ENCODE data around the gene MAP2K1.

MAP2K1 gene

GRCh38 chr15:66394472-66394871 lies 7.8 kb downstream of the MAP2K1 start:
- DNase-seq = no peak

- DNase-seq = no peak
Measured at GRCh38 chr15:66394915-66395314, 8.2 kb downstream of the MAP2K1 start.

DNA sequence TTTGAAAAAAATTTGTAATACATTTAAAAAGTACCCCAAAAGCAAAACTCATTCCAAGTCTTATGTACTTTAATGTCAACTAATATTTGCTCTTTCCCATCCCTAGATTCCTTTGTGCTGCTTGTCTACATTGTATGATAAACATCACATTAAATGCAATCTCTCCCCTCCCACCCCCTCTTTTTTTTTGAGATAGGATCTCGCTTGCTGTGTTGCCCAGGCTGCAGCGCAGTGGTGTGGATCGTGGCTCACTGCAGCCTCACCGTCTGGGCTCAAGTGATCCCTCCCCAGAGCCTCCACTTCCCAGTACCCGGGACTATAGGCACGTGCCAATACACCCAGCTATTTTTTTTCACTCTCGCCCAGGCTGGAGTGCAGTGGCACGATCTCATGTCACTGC lies 12.6 kb downstream of the MAP2K1 start:
- DNase-seq = no peak

GRCh38 chr15:66400351-66400774 lies 13.7 kb downstream of the MAP2K1 start:
- DNase-seq = no peak

- no peak for DNase-seq
Measured at GRCh38 chr15:66401130-66402021, 14.7 kb downstream of the MAP2K1 start.

GRCh38 chr15:66402761-66403284 lies 16.1 kb downstream of the MAP2K1 start:
- no peak for DNase-seq

- DNase-seq = no peak
Measured at GRCh38 chr15:66403323-66403722, 16.6 kb downstream of the MAP2K1 start.

DNA sequence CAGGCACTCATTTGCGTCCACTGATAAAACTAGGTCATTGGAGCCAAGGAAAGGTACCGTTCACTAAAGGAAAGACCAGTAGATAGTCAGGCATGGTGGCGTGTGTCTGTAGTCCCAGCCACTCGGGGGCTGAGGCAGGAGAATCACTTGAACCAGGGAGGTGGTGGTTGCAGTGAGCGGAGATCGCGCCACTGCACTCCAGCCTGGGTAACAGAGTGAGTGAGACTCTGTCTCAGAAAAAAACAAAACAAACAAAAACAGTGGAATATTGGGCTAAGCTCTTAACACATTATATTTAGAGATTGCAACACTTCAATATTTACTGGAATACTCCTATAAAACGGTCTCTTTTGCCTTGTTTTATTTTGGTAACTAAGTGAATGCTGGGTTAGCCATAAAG lies 17.4 kb downstream of the MAP2K1 start:
- DNase-seq = no peak

DNA sequence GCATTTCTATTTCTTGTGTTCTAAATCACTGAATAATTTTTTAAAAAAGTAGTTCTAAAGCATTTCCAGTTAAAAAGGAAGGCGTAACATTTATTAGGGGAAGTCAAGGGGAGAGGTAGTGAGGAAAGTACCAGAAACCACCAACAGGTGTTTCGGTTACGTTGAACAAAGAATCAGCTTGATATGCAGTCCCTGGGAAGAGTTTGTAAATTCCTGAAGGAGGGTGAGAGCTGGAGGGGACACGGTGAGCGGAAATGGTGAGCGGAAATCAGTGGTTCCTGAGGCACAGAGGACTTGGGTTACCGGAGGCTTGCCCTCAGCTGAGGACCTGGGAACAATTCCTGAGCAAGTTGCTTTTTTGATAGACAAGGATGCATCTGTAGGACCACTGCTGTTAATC lies 17.8 kb downstream of the MAP2K1 start:
- DNase-seq = no peak

DNA sequence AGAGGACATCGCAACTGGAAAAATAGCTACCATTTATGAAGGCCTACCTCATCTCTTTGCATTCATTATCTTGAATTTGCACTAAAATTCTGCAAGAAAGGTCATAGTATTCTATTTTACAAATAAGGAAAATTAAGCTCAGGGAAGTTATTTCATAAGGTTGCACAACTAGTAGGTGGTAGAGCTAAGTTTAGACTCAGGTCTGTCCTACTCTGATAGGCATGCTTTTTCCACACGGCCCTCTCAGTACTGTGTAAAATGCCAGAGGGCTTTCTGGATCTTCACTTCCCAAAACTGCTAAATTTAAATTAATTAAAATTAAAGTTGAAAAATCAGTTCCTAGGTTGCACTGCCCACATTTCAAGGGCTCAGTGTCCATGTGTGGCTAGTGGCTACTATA lies 18.3 kb downstream of the MAP2K1 start:
- DNase-seq = no peak

DNA sequence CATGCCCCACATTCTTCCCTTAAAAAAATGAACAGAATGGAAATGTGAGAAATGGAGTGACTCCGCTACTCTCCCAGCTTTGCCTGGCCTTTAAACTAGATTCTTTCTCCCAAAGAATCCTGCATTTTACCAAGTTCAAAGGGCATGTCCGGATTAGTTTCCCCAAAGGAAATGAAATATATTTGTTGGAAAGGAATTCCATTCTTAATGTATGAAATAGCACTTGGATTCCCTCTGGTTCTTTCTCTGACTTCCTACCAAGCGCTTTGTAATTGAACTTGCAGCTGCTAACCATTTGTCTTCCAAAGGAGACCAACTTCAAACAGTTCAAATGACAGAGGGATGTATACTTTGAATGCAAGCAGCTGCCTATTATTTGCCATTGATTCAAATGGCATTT lies 18.9 kb downstream of the MAP2K1 start:
- no peak for DNase-seq

DNA sequence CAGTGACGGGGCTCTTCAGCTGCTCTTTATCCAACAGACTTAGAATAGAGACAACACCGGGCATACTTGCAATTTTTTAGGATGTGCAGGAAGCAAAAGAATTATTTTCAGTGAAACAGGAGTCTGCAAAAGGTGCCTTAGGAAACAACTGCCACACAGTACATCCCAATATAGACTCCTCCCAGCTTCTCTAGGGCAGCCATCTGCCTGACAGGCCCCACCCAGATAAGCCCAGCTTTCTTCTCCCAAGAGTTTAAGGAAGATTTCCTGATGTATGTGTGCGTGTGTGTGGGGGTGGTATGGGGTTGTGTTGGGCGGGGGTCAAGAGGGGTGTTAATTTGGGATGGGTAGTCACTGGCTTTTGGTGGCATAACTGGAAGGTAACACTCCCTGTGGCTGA lies 21.5 kb downstream of the MAP2K1 start:
- DNase-seq = no peak

- no peak for DNase-seq
Measured at GRCh38 chr15:66408675-66409282, 22.1 kb downstream of the MAP2K1 start.

DNA sequence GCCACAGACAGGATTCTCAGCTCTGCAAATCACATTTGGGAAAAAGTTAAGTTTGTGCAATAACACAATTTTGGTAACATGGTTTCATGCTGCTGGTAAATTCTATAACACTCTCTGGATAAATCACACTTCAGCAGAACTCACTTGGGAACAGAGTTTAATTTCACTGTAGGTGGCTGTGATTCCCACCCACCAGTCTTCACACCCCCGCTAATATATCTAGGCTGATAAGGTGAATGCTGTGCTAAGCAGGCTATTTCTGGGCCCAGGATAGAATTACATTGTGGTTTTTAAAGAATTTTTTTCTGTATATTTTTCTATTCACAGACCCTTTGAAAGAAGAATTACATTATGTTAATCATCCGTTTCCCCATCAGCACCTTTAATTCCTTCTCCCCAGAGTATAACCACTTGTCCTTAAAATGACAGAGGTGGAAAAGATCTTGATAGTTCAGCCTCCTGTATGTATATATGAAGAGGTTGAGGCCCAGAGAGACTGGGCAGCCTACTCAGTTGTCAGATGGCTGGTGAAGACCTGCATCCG lies 22.9 kb downstream of the MAP2K1 start:
- no peak for DNase-seq

GRCh38 chr15:66411190-66411589 lies 24.5 kb downstream of the MAP2K1 start:
- no peak for DNase-seq

GRCh38 chr15:66412220-66412619 lies 25.5 kb downstream of the MAP2K1 start:
- no peak for DNase-seq

GRCh38 chr15:66413579-66413978 lies 26.9 kb downstream of the MAP2K1 start:
- DNase-seq = no peak

DNA sequence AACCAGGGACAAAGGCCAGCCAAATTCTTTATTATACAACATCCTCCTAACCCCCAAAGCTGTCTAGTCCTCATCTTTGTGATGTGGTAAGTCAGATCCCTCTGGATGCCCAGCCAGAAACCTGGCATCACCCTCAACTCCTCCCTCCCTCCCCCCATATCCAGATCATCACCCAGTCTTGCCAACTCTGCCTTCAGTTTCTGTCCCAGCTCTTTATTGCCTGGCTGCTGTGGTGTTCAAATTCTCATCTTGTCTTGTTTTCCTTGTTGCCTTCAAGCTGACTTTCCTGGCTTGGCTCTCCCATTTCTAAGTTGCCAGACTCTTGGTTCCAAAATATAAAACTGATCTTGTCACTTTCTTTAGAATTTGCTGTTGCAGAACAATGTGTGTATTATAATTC lies 28.6 kb downstream of the MAP2K1 start:
- DNase-seq = no peak

DNA sequence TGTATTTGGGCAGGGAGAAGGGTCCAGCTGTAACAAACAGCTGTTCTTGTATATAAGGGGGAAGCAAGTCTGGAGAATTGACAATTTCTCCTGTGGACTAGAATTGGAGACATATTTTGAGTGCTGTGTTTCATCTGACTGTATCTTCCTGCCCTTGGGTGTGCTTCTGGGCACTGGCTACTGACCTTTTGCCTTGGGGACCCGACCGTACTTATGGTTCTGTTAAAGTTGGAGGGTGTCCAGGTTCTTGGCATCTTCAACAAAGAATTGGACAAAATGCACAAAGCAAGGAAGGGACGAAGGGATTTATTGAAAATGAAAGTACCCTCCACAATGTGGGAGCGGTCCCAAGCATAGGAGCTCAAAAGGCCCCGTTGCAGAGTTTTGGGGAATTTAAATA lies 31.0 kb downstream of the MAP2K1 start:
- no peak for DNase-seq

DNA sequence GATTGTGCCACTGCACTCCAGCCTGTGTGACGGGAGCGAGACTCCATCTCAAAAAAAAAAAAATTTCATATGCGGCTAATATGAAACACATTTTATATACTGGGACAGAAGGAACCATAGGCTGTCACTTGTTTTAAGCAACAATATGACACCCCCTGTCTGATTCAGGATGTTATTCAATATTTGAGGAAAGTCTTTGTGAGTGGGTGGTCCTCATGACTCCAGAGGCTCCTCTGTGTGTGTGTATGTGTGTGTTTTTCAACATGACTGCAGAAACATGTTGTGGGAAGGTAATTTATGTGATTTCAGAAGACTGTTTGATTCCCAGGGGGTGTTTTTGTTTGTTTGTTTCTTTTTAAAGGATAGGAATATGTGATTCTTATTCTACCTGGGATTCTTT lies 32.8 kb downstream of the MAP2K1 start:
- DNase-seq = no peak

GRCh38 chr15:66422347-66422746 lies 35.6 kb downstream of the MAP2K1 start:
- no peak for DNase-seq

GRCh38 chr15:66423149-66423548 lies 36.4 kb downstream of the MAP2K1 start:
- DNase-seq = no peak

DNA sequence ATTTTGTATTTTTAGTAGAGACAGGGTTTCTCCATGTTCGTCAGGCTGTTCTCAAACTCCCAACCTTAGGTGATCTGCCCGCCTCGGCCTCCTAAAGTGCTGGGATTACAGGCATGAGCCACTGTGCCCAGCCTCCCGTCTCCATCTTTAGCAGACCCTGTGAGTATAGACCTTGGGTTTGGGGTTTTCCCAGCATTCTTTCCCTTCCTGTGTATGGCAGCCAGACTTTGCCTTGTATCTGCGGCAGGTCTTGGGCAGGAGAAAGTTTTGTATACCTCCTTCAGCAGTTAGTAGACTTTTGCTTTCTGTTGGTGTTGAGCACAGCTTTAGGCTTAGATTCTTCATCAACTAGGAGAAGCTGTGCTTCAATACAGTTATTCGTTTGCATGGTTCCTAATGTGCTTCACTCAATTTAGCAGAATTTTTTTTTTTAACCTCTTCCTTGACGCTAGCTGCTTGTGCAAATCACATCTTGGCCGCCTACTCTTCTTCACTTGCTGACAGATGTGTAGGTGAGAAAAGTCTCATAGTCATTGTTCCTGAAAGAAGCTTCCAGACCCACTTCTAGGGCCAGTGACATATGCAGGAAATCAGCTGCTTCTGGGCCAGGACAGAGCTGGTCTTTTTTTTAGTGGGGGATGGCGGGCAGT lies 38.4 kb downstream of the MAP2K1 start:
- DNase-seq = no peak

DNA sequence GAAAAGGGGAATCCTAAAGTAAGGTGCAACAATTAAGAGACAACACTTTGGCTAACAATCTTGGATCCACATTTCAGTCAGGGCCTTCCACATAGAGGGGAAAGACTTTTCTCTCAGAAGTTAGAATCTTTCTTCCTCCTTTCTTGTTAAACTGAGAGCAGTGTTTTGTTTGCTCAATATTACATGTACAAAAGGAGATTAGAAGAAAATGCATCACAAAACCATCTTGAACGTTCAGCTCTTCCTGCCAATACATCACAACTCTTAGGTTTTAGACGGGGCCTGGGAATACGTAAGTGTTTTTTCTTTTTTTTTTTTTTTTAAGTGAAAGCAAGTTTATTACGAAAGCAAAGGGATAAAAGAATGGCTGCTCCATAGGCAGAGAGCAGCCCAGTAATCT lies 39.1 kb downstream of the MAP2K1 start:
- no peak for DNase-seq
